Fibroblast of mammary gland (primary cell): ENCODE results near the gene EYA4.

Experiments used
- DNase-seq: peaks from one replicate; pipeline ENCODE4 v3.0.0-alpha.2; 2010; ENCODE audit warnings: low read depth
- H3K4me3 ChIP-seq: 2 replicates; pipeline ENCODE4 v1.5.1; 2011; ENCODE audit warnings: low read depth, mild to moderate bottlenecking, low read length, moderate library complexity; ENCODE audit not compliant: control insufficient read depth
- TF ChIP-seq, protein P1 (sequence below): conservative IDR thresholded peaks from 2 replicates; pipeline ENCODE4 v1.5.1; 2011; ENCODE audit warnings: low read depth, low read length, inconsistent platforms; ENCODE audit not compliant: control insufficient read depth, insufficient read depth

The EYA4 gene

DNA sequence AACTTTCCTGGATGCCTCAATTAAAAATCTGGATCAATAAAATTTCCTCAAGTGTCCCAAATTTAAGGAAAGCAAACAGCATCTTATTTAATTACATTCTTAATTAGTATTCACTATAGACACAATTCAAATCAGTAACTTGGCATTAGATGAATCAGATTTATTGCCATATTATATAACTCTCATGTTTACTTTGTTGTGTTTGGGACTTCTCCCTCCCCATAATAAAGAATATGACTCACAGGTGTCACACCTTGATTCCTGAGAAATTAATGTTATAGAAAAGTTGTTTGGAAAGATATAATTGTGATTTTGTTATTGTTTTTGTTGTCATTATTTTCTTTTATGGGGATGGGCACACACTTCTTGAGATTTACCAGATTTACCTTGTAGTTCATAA is 18.4 kb downstream of the EYA4 start:
- no peak for DNase-seq
- TF ChIP-seq, protein P1, sequence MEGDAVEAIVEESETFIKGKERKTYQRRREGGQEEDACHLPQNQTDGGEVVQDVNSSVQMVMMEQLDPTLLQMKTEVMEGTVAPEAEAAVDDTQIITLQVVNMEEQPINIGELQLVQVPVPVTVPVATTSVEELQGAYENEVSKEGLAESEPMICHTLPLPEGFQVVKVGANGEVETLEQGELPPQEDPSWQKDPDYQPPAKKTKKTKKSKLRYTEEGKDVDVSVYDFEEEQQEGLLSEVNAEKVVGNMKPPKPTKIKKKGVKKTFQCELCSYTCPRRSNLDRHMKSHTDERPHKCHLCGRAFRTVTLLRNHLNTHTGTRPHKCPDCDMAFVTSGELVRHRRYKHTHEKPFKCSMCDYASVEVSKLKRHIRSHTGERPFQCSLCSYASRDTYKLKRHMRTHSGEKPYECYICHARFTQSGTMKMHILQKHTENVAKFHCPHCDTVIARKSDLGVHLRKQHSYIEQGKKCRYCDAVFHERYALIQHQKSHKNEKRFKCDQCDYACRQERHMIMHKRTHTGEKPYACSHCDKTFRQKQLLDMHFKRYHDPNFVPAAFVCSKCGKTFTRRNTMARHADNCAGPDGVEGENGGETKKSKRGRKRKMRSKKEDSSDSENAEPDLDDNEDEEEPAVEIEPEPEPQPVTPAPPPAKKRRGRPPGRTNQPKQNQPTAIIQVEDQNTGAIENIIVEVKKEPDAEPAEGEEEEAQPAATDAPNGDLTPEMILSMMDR, result no peak
- no peak overlapping the region for H3K4me3 ChIP-seq

DNA sequence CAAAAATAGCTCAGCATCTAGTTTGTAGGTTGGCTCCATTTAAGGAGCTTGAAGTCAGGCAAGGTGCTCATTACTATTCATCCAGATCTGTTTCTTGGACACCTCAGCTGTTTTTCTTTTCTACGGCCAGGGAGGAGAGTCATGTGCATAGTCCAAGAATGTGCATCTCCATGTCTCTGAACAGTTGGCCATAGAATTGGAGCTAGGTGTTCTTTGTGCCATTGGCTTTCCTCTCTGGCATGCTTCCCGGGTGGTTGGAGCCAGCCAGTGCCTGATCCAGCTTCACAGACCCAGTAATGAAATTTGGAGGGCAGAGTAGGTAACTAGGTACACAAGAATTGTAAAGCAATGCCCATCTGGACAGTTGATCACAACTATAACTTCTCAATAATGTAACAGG is 21.6 kb downstream of the EYA4 start:
- no peak for DNase-seq
- H3K4me3 ChIP-seq, result no peak overlapping the region

DNA sequence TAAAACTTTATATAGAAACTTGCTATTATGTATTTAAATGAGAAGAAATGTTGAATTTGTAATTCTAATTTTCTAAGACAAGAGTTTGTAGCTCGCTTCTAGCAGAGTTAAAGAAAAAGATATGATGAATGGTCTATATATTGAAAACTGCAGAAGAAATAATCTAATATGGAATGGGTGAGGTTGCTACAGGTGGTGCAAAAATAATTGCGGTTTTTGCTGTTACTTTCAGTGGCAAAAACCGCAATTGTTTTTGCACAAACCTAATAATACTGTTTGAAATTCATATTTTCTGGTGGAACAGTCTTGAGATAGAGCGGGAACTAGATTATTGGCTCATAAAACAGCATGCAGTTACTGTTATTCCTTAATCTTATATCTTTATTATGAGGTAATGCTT is 23.9 kb downstream of the EYA4 start:
- no peak for DNase-seq
- TF ChIP-seq, protein P1, result no peak
- no peak overlapping the region for H3K4me3 ChIP-seq

More for the DNA sequence above, 21.6 kb downstream of the EYA4 start:
- TF ChIP-seq, protein P1, result no peak

DNA sequence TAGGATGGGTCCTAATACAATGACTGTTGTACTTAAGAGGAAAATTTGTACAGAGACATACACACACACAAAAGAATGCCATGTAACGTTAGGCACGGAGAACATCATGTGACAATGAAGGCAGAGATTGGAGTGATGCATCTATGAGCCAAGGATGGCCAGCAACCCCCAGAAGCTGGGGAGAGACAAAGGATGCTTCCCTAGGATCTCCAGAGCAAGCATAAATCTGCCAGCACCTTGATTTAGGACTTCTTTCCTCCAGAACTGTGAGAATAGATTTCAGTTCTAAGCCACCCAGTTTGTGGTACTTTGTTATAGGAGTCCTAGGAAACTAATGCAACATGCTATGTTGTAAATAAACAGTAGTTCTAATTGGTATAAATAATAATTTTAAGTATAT is 25.0 kb downstream of the EYA4 start:
- DNase-seq, result no peak
- TF ChIP-seq, protein P1, result no peak

DNA sequence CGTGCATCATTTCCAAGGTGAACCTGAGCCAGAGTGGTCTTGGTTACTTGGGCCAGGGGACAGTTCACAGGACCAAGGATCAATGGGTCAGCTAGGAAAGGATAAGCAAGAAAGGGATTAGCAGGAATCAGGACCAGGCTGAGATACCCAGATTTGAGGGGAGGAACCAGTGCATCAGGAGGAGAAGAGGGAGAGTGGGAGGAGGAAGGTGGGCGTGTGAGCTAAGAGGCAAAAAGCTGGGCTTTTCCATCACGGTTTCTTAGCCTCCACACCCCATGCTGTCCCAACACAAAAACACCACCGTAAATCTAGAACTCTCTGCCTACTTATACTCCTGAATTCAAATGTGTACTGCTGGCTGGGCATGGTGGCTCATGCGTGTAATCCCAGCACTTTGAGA is 27.5 kb downstream of the EYA4 start:
- no peak for DNase-seq
- TF ChIP-seq, protein P1, result no peak

More for the DNA sequence above, 25.0 kb downstream of the EYA4 start:
- H3K4me3 ChIP-seq, result no peak overlapping the region

DNA sequence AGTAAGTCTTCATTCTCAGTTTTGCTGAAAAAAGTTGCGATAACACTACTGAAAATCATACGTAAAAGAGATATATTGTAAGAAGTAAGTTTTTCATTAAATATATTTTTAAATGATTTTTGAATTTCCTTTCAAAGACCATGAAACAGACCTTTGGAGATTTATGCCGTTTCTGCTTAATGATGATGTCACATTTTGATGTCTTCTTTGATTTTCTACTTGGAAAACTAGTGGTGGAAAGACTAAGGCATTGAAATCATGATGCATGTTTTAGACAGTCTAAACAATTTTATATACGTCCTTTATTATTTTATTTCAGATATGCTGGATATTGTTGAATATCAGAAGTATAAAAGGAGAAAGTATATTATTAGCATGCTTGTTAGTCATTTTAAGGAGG is 33.7 kb downstream of the EYA4 start:
- DNase-seq, result no peak

More for the DNA sequence above, 27.5 kb downstream of the EYA4 start:
- H3K4me3 ChIP-seq, result no peak overlapping the region

More for the DNA sequence above, 33.7 kb downstream of the EYA4 start:
- no peak overlapping the region for H3K4me3 ChIP-seq
- TF ChIP-seq, protein P1, result no peak
